ENCODE measurements around the gene ZNF280D. TPM values are rescaled to one million over a fixed set of nuclear protein-coding genes. Genes with fewer than 3 reads are reported as not detected.

The ZNF280D gene
- total RNA-seq, 1 donor from 2014 or later: 12.5 TPM

DNA sequence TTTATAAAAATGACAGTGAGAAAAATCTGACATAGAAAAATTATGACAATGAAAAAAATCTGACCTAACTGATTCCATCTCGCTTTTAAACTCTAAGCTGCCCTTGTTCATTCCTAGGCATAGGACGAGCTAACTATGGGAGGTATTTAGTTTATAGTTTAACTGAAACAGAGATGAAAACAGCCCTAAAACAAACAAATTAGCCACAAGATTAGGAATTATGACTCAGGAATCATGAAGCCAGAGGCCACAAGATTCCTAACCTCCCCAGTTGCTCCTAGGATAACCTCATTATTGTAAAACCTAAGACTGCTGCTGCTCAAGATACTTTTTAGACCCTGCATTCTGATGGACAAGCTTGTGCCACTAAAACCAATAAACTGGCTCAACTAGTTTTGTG lies 145.6 kb downstream of the ZNF280D start:
- H3K27me3 Mint-ChIP-seq (ENCODE audit: low read depth): no peaks in the 10 kb centered on the region
- H3K36me3 Mint-ChIP-seq (ENCODE audit: low read depth): peaks cover 8% of the 10 kb centered on the region
- H3K27ac Mint-ChIP-seq (ENCODE audit: unreplicated experiment): no peak overlapping the region
- H3K4me3 Mint-ChIP-seq (ENCODE audit: unreplicated experiment): no peak overlapping the region
- H3K9me3 Mint-ChIP-seq (ENCODE audit: low read depth): peaks cover 32% of the 10 kb centered on the region
- no peak for DNase-seq (ENCODE audit: low spot score)
- no peaks in the 10 kb centered on the region for H3K4me1 Mint-ChIP-seq (ENCODE audit: low read depth)
- TF ChIP-seq, protein P1, sequence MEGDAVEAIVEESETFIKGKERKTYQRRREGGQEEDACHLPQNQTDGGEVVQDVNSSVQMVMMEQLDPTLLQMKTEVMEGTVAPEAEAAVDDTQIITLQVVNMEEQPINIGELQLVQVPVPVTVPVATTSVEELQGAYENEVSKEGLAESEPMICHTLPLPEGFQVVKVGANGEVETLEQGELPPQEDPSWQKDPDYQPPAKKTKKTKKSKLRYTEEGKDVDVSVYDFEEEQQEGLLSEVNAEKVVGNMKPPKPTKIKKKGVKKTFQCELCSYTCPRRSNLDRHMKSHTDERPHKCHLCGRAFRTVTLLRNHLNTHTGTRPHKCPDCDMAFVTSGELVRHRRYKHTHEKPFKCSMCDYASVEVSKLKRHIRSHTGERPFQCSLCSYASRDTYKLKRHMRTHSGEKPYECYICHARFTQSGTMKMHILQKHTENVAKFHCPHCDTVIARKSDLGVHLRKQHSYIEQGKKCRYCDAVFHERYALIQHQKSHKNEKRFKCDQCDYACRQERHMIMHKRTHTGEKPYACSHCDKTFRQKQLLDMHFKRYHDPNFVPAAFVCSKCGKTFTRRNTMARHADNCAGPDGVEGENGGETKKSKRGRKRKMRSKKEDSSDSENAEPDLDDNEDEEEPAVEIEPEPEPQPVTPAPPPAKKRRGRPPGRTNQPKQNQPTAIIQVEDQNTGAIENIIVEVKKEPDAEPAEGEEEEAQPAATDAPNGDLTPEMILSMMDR (IDR thresholded peaks at IDR 0.05): no peak

DNA sequence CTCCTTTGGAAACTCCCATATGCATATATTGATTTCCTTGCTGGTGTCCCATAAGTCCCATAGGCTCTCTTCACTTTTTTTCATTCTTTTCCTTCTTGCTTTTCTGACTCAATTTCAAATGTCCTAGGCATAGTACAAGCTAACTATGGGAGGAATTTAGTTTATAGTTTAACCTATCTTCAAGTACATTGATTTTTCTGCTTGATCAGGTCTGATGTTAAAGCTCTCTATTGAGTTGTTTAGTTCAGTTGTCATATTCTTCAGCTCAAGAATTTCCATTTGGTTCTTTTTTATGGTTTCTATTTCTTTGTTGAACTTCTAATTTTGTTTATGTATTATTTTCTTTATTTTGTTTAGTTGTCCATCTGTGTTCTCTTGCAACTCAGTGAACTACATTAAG lies 147.1 kb downstream of the ZNF280D start:
- no peak overlapping the region for H3K4me3 Mint-ChIP-seq (ENCODE audit: unreplicated experiment)
- no peak for DNase-seq (ENCODE audit: low spot score)
- no peak overlapping the region for H3K27ac Mint-ChIP-seq (ENCODE audit: unreplicated experiment)
- H3K27me3 Mint-ChIP-seq (ENCODE audit: low read depth): no peaks in the 10 kb centered on the region
- H3K4me1 Mint-ChIP-seq (ENCODE audit: low read depth): no peaks in the 10 kb centered on the region
- H3K36me3 Mint-ChIP-seq (ENCODE audit: low read depth): peaks cover 8% of the 10 kb centered on the region
- peaks cover 32% of the 10 kb centered on the region for H3K9me3 Mint-ChIP-seq (ENCODE audit: low read depth)
- TF ChIP-seq, protein P1 (IDR thresholded peaks at IDR 0.05): no peak

DNA sequence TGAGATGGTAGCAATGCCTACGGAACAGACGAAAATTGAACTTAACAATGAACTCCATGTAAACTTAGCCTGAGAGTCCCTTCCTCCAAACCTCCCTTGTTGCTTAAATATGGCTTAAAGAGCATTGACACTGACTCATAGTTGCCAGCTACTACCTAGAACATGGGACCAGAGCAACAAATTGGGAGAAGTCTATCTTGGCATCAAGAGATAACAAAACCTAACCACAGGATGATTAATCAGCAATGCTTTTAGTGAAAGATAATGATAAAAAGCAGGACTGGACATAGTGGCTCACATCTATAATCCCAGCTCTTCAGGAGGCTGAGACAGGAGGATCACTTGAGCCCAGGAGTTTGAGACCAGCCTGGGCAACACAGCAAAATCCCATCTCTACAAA lies 150.5 kb downstream of the ZNF280D start:
- Mint-ChIP-seq H3K27ac (ENCODE audit: unreplicated experiment) (no peak overlapping the region), H3K27me3 (ENCODE audit: low read depth) (no peaks in the 10 kb centered on the region), H3K4me3 (ENCODE audit: unreplicated experiment) (no peak overlapping the region), H3K9me3 (ENCODE audit: low read depth) (peaks cover 25% of the 10 kb centered on the region), H3K36me3 (ENCODE audit: low read depth) (peaks cover 8% of the 10 kb centered on the region), H3K4me1 (ENCODE audit: low read depth) (no peaks in the 10 kb centered on the region)
- no peak for DNase-seq (ENCODE audit: low spot score)
- TF ChIP-seq, protein P1 (IDR thresholded peaks at IDR 0.05): no peak

Other genes with a start within 250 kb of the ZNF280D start
- gene TCF12, start 185.1 kb upstream of the ZNF280D start, total RNA-seq: 106 to 154 TPM (median 110 TPM) in 3 replicates

Data from chondrocyte (in vitro differentiated cells).